Endothelial cell of umbilical vein (primary cell): ENCODE measurements around the gene KRT84.

ENCODE experiments used
- CTCF ChIP-seq, 2 donors: IDR thresholded peaks; 1 replicate in 1 of 2; 2 replicates in 1 of 2; pipeline ENCODE4 v1.5.1; 2011; ENCODE audit warnings: low read length in 2 of 2, mild to moderate bottlenecking in 2 of 2, moderate library complexity in 2 of 2, control low read depth in 1 of 2, inconsistent platforms in 1 of 2, low read depth in 1 of 2; ENCODE audit not compliant: insufficient read depth in 1 of 2; ENCODE audit errors: extremely low read depth in 1 of 2
- EZH2 ChIP-seq: IDR thresholded peaks from 2 replicates; pipeline ENCODE4 v1.6.1; 2012; ENCODE audit warnings: borderline replicate concordance, low read depth, mild to moderate bottlenecking, moderate library complexity, low read length, inconsistent platforms; ENCODE audit not compliant: severe bottlenecking
- MAX ChIP-seq: IDR thresholded peaks from 2 replicates; pipeline ENCODE4 v1.6.1; 2011; ENCODE audit not compliant: insufficient read depth, insufficient read length
- MYC ChIP-seq: IDR thresholded peaks from one replicate; pipeline ENCODE4 v1.6.1; 2011; ENCODE audit warnings: mild to moderate bottlenecking, low read depth, low read length
- POLR2A ChIP-seq: IDR thresholded peaks from 2 replicates; pipeline ENCODE4 v1.6.1; 2012; ENCODE audit warnings: low read depth, mild to moderate bottlenecking, control low read depth, low read length
- POLR2AphosphoS5 ChIP-seq: IDR thresholded peaks from 2 replicates; pipeline ENCODE4 v1.6.1; 2012; ENCODE audit warnings: low read depth, mild to moderate bottlenecking, control low read depth, low read length, moderate library complexity; ENCODE audit not compliant: insufficient read depth

DNA sequence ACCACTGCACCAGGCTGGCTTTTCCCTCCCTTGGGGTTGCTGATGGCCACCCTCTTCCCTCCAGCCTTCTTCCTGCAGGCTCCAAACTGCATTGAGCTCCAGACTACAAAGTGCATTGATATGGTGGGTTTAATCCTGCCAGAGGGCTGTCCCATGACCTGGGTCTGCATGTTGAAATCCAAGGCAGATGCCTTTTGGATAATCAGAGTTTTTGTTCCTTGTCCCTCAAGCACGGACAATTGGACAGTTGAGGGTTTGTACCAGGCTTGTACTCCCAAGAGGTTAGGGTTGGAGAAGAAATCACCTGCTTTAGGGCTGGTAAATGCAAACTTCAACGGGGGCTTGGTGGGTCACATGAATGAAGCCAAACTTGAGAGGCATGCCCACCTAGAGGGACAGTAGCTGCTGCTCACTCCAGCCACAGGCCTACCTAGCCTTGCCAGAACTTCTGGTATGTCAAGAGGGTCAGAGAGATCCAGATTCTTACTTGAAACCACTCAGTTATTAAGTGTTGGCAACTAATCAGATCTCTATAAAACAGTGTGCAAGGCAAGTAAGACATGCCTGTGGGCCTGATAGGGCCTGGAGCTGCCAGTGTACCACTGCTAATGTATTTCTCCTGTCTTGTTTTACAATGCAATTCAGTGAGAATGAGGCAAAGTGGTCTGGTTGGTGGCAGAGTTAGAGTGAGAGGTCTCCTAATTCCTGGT lies 42.5 kb downstream of the KRT84 start:
- TF ChIP-seq CTCF (IDR thresholded peaks at IDR 0.05; ENCODE audit: extremely low read depth in 1 of 2, insufficient read depth in 1 of 2, low read depth in 1 of 2, low read length in 2 of 2), result no peak
- TF ChIP-seq POLR2A, result no peak
- no peak for TF ChIP-seq EZH2
- TF ChIP-seq POLR2AphosphoS5, result no peak
- no peak for TF ChIP-seq MAX
- no peak for TF ChIP-seq MYC
